ENCODE data around the gene SNRPB2.

The SNRPB2 gene

DNA sequence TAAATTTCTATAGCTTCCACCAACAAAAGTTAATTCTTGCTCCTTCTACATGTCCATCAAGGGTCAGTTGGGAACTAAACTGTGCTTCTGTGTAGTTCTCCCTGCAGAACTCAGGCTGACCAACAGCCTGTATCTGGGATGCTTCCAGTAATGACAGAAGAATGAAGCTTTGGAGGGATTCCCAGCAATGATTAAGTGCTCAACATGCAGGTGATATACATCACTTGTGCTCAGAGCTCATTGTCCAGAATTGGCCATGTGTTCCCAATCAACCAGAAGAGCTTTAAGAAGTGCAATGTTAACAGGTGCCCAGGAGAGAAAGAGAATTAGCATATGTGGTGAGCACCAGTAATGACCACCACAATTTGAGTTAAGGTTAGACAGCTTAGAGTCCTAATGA is 37.4 kb upstream of the SNRPB2 start:
- Histone ChIP-seq H3K27me3 (no peaks in the 10 kb centered on the region), H3K4me3 (no peak overlapping the region), H3K36me3 (no peaks in the 10 kb centered on the region), H3K27ac (no peak overlapping the region), H3K4me1 (no peaks in the 10 kb centered on the region), H3K9me3 (no peaks in the 10 kb centered on the region)
- intact Hi-C loops (cut with DNase I; ENCODE audit: low total_unique reads): no loop called here
- TF ChIP-seq, protein P1, sequence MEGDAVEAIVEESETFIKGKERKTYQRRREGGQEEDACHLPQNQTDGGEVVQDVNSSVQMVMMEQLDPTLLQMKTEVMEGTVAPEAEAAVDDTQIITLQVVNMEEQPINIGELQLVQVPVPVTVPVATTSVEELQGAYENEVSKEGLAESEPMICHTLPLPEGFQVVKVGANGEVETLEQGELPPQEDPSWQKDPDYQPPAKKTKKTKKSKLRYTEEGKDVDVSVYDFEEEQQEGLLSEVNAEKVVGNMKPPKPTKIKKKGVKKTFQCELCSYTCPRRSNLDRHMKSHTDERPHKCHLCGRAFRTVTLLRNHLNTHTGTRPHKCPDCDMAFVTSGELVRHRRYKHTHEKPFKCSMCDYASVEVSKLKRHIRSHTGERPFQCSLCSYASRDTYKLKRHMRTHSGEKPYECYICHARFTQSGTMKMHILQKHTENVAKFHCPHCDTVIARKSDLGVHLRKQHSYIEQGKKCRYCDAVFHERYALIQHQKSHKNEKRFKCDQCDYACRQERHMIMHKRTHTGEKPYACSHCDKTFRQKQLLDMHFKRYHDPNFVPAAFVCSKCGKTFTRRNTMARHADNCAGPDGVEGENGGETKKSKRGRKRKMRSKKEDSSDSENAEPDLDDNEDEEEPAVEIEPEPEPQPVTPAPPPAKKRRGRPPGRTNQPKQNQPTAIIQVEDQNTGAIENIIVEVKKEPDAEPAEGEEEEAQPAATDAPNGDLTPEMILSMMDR (IDR thresholded peaks at IDR 0.05): no peak
- DNase-seq: no peak

DNA sequence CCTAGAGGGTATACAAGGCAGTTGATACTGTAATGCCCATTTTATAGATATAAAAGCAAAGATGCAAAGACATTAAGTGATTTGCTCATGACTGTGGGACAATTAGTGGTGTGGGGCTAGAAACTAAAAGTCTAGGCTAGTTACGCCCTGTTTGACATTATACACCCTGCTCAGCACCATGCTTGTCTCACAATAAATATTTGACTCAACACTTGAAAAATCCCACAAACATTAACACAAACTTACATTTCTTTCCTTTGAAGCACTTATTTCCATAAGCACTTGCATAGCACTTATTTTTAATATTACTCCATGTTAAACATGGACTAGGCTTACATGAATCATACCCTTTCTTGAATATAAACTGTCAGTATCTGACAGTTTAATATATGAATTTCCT is 36.5 kb upstream of the SNRPB2 start:
- H3K4me1 ChIP-seq: no peaks in the 10 kb centered on the region
- TF ChIP-seq, protein P1 (IDR thresholded peaks at IDR 0.05): no peak
- no peak for DNase-seq
- no peak overlapping the region for H3K27ac ChIP-seq
- no peaks in the 10 kb centered on the region for H3K27me3 ChIP-seq
- H3K4me3 ChIP-seq: no peak overlapping the region
- H3K9me3 ChIP-seq: no peaks in the 10 kb centered on the region
- no peaks in the 10 kb centered on the region for H3K36me3 ChIP-seq
- intact Hi-C loops (cut with DNase I; ENCODE audit: low total_unique reads): no loop called here

DNA sequence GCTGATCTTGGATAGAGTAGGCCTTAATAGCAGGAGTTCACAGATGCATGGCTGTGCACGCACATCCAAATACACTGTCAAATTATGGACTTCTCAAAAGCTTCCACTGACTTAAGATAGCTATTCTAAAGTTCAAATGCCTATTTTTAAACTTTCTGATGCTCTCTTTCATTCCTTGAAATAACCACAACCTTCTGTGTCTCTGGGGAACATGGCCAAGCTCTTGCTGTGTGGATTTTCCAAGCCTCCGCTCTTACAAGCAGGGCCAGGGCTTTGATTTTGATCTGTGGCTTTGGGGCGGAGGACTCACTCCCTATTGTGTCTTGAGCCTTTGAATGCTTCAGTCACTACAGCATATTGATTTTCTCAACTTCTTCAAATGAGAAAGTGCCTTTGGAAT is 35.7 kb upstream of the SNRPB2 start:
- H3K4me3 ChIP-seq: no peak overlapping the region
- no peaks in the 10 kb centered on the region for H3K27me3 ChIP-seq
- intact Hi-C loops (cut with DNase I; ENCODE audit: low total_unique reads): no loop called here
- H3K4me1 ChIP-seq: no peaks in the 10 kb centered on the region
- no peaks in the 10 kb centered on the region for H3K9me3 ChIP-seq
- H3K27ac ChIP-seq: no peak overlapping the region
- H3K36me3 ChIP-seq: no peaks in the 10 kb centered on the region
- TF ChIP-seq, protein P1 (IDR thresholded peaks at IDR 0.05): no peak
- no peak for DNase-seq

DNA sequence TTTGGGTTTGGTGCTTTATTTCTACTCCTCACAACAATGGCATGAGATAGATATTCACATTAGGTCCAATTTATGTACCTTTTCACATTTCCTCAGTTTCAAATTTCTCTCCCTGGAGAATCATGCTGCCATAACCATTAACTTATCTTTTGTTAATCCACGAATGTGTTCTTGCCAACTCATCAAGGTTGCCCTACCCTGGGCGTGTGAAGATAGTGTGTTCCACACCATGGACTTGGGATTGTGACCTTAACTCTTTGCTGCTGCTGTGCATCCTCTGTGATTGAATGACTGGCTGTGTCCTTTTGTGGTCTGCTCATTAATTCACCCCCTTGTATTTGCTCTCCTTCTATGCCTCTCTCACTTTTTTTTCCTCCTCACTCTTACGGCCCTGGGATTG is 34.2 kb upstream of the SNRPB2 start:
- Histone ChIP-seq H3K4me3 (no peak overlapping the region), H3K4me1 (no peaks in the 10 kb centered on the region), H3K36me3 (no peaks in the 10 kb centered on the region), H3K27ac (no peak overlapping the region), H3K27me3 (no peaks in the 10 kb centered on the region), H3K9me3 (no peaks in the 10 kb centered on the region)
- TF ChIP-seq, protein P1 (IDR thresholded peaks at IDR 0.05): no peak
- intact Hi-C loops (cut with DNase I; ENCODE audit: low total_unique reads): no loop called here
- no peak for DNase-seq

DNA sequence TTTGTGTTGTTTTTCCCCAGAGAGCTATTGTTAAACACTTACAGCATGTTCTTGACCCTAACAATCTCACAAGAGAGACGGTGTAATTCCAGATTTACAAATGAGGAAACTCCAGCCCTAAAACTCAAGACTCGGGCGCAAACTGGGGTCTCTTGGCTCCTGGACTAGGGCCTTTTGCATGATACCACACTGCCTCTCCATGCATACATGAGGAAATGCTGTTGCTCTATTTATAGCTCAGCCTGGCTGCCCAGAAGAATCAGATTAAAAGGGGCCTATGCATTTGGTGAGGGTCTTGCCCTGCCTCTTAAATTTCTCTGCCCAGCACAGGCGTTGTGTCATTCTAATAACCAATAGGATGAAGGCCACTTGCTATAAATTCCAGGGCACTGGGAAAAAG is 30.5 kb upstream of the SNRPB2 start:
- H3K27me3 ChIP-seq: no peaks in the 10 kb centered on the region
- no peak for DNase-seq
- no peaks in the 10 kb centered on the region for H3K36me3 ChIP-seq
- TF ChIP-seq, protein P1 (IDR thresholded peaks at IDR 0.05): no peak
- no peaks in the 10 kb centered on the region for H3K9me3 ChIP-seq
- no peaks in the 10 kb centered on the region for H3K4me1 ChIP-seq
- intact Hi-C loops (cut with DNase I; ENCODE audit: low total_unique reads): no loop called here
- no peak overlapping the region for H3K4me3 ChIP-seq
- no peak overlapping the region for H3K27ac ChIP-seq

DNA sequence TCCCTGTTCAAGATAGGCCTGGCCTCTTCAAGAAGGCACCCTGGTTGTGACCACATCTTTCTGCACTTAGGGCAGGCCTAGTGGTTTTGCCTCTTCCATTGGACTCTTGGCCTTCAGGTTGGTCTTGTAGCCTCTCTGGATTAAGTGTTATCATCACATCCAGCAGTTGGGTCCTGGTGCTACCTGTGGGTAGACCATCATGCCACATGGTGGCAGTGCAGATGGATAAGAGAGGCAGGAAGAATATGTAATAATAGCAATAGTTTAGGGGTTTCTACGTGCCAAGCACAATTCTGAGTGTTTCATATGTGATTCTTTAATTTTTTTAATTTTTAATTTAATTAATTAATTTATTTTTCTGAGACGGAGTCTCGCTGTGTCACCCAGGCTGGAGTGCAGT is 28.5 kb upstream of the SNRPB2 start:
- no peaks in the 10 kb centered on the region for H3K4me1 ChIP-seq
- no peak overlapping the region for H3K4me3 ChIP-seq
- no peaks in the 10 kb centered on the region for H3K9me3 ChIP-seq
- H3K27me3 ChIP-seq: no peaks in the 10 kb centered on the region
- no peak overlapping the region for H3K27ac ChIP-seq
- no peaks in the 10 kb centered on the region for H3K36me3 ChIP-seq
- TF ChIP-seq, protein P1 (IDR thresholded peaks at IDR 0.05): no peak
- DNase-seq: no peak
- intact Hi-C loops (cut with DNase I; ENCODE audit: low total_unique reads): no loop called here
